GM23338 (cell line): ENCODE data around the gene FLT1. TPM values are rescaled to one million over a fixed set of nuclear protein-coding genes. Genes with fewer than 3 reads are reported as not detected.

Experiments used
- ATAC-seq: fragments of 200-7000 bp; cut with Tn5 transposase; 3 replicates; pipeline ENCODE4 v1.9.1; 2020
- DNase-seq: peaks from one replicate; pipeline ENCODE4 v3.0.0-alpha.2; 2015; ENCODE audit warnings: low spot score
- H2AFZ ChIP-seq: fragments of 200-600 bp; sonication (generic); 2 replicates; pipeline ENCODE4 v1.8.0; 2016; ENCODE audit warnings: antibody characterized with exemption, mild to moderate bottlenecking, moderate library complexity
- H3F3A ChIP-seq: fragments of 200-600 bp; sonication (generic); replicated peaks from 2 replicates; pipeline ENCODE4 v1.8.0; 2017; ENCODE audit warnings: antibody characterized with exemption, mixed run types, low read depth
- H3K27ac ChIP-seq: fragments of 200-600 bp; sonication (generic); 2 replicates; pipeline ENCODE4 v1.6.1; 2016; ENCODE audit warnings: low read depth
- H3K27me3 ChIP-seq: fragments of 200-600 bp; sonication (generic); 2 replicates; pipeline ENCODE4 v1.8.0; 2016; ENCODE audit warnings: mild to moderate bottlenecking, mixed run types, moderate library complexity; ENCODE audit not compliant: insufficient read depth
- H3K36me3 ChIP-seq: fragments of 200-600 bp; sonication (generic); 2 replicates; pipeline ENCODE4 v1.8.0; 2016; ENCODE audit warnings: mild to moderate bottlenecking; ENCODE audit not compliant: insufficient read depth
- H3K4me1 ChIP-seq: fragments of 200-600 bp; sonication (generic); 2 replicates; pipeline ENCODE4 v1.8.0; 2016; ENCODE audit warnings: mild to moderate bottlenecking, moderate library complexity; ENCODE audit not compliant: insufficient read depth
- H3K4me2 ChIP-seq: fragments of 200-600 bp; sonication (generic); 2 replicates; pipeline ENCODE4 v1.7.1; 2017; ENCODE audit warnings: mixed run types
- H3K4me3 ChIP-seq: fragments of 200-600 bp; sonication (generic); 2 replicates; pipeline ENCODE4 v1.6.1; 2016; ENCODE audit warnings: mixed run types
- H3K79me2 ChIP-seq: fragments of 200-600 bp; sonication (generic); replicated peaks from 2 replicates; pipeline ENCODE4 v1.8.0; 2017; ENCODE audit warnings: mild to moderate bottlenecking; ENCODE audit not compliant: insufficient read depth
- H3K9me2 ChIP-seq: fragments of 200-600 bp; sonication (generic); 2 replicates; pipeline ENCODE4 v1.8.0; 2017; ENCODE audit not compliant: insufficient read depth
- H4K20me1 ChIP-seq: fragments of 200-600 bp; sonication (generic); replicated peaks from 2 replicates; pipeline ENCODE4 v1.8.0; 2017; ENCODE audit warnings: mild to moderate bottlenecking; ENCODE audit not compliant: insufficient read depth
- H3K27ac Mint-ChIP-seq: 2 replicates; pipeline ENCODE4 v1.8.0; 2020; ENCODE audit warnings: inconsistent platforms, mild to moderate bottlenecking, moderate library complexity, mixed read lengths
- H3K27me3 Mint-ChIP-seq: 3 replicates; pipeline ENCODE4 v1.8.0; 2022; ENCODE audit warnings: low read depth, mild to moderate bottlenecking, moderate library complexity, mixed read lengths, inconsistent platforms; ENCODE audit not compliant: insufficient read depth, poor library complexity
- H3K36me3 Mint-ChIP-seq: 3 replicates; pipeline ENCODE4 v1.8.0; 2021; ENCODE audit warnings: low read depth, mild to moderate bottlenecking, inconsistent platforms, moderate library complexity, mixed read lengths
- H3K4me1 Mint-ChIP-seq: 3 replicates; pipeline ENCODE4 v1.8.0; 2020; ENCODE audit warnings: mild to moderate bottlenecking, inconsistent platforms, mixed read lengths
- H3K4me3 Mint-ChIP-seq: 3 replicates; pipeline ENCODE4 v1.8.0; 2021; ENCODE audit warnings: moderate library complexity, mild to moderate bottlenecking, inconsistent platforms, mixed read lengths
- H3K9me3 Mint-ChIP-seq: 3 replicates; pipeline ENCODE4 v1.8.0; 2020; ENCODE audit warnings: moderate library complexity, mild to moderate bottlenecking, inconsistent platforms, mixed read lengths
- CREB1 ChIP-seq: fragments of 250-450 bp; sonication (Bioruptor Pico); IDR thresholded peaks from 2 replicates; pipeline ENCODE4 v1.5.0; 2020; ENCODE audit warnings: low read depth, mild to moderate bottlenecking, moderate library complexity
- ETS1 ChIP-seq: IDR thresholded peaks from 2 replicates; pipeline ENCODE4 v1.6.1; 2016; ENCODE audit warnings: antibody characterized with exemption
- EZH2 ChIP-seq: fragments of 200-600 bp; sonication (generic); IDR thresholded peaks from one replicate; pipeline ENCODE4 v1.8.0; 2017; ENCODE audit warnings: antibody characterized with exemption, mild to moderate bottlenecking, low read depth; ENCODE audit not compliant: unreplicated experiment
- EZH2phosphoT487 ChIP-seq: fragments of 200-600 bp; sonication (generic); IDR thresholded peaks from one replicate; pipeline ENCODE4 v1.8.1; 2018; ENCODE audit warnings: antibody characterized with exemption; ENCODE audit not compliant: unreplicated experiment
- JUNB ChIP-seq: IDR thresholded peaks from one replicate; pipeline ENCODE4 v1.6.1; 2016; ENCODE audit warnings: antibody characterized with exemption; ENCODE audit not compliant: unreplicated experiment
- NANOG ChIP-seq: IDR thresholded peaks from 2 replicates; pipeline ENCODE4 v1.6.1; 2016; ENCODE audit warnings: antibody characterized with exemption, borderline replicate concordance
- POLR2AphosphoS5 ChIP-seq: IDR thresholded peaks from 2 replicates; pipeline ENCODE4 v1.6.1; 2016; ENCODE audit warnings: antibody characterized with exemption, low read depth
- REST ChIP-seq: IDR thresholded peaks from one replicate; pipeline ENCODE4 v1.6.1; 2018; ENCODE audit warnings: antibody characterized with exemption; ENCODE audit not compliant: unreplicated experiment
- STAT1 ChIP-seq: IDR thresholded peaks from one replicate; pipeline ENCODE4 v1.6.1; 2016; ENCODE audit warnings: antibody characterized with exemption; ENCODE audit not compliant: unreplicated experiment
- ZNF462 ChIP-seq: fragments of 250-450 bp; sonication (Bioruptor Pico); IDR thresholded peaks from 2 replicates; pipeline ENCODE4 v1.5.0; 2020; ENCODE audit warnings: mild to moderate bottlenecking, moderate library complexity
- polyA plus RNA-seq: library from polyadenylated mRNA; unstranded; fragments of >200 nt; fragmentation: Nextera tagmentation; extraction: Ambion mirVana; gene quantifications from 2 replicates; pipeline ENCODE4 v1.2.1, GENCODE V29; 2016
- total RNA-seq: library from RNA; depleted of rRNA; stranded (reverse); fragments of >200 nt; shearing (Covaris generic); gene quantifications from 2 replicates; pipeline ENCODE4 v1.2.3, GENCODE V29; 2014

Gene FLT1
- total and polyA plus RNA-seq, 2 experiments from 2014 or later = 26.8 to 116 TPM

- Histone ChIP-seq H3K4me3 (no peak overlapping the region), H3K9me2 (peaks cover 3% of the 10 kb centered on the region; the same call in 1 of the 2 replicates), H3F3A (0 out of 2 replicates have a peak, but pooled peaks cover 4% of the 10 kb centered on the region), H2AFZ (no peak overlapping the region), H3K36me3 (no peaks in the 10 kb centered on the region), H3K4me2 (no peak overlapping the region), H3K4me1 (peaks cover 15% of the 10 kb centered on the region), H3K79me2 (peaks cover 15% of the 10 kb centered on the region), H3K27ac (no peak overlapping the region), H4K20me1 (no peaks in the 10 kb centered on the region), H3K27me3 (peaks cover 27% of the 10 kb centered on the region)
- DNase-seq (no peak), ATAC-seq (no peak)
- Mint-ChIP-seq H3K9me3 (no peaks in the 10 kb centered on the region), H3K36me3 (no peaks in the 10 kb centered on the region), H3K27me3 (peaks cover 20% of the 10 kb centered on the region), H3K4me1 (peaks cover 40% of the 10 kb centered on the region), H3K4me3 (no peak overlapping the region), H3K27ac (no peak overlapping the region)
- TF ChIP-seq REST (no peak), ETS1 (no peak), STAT1 (no peak), NANOG (no peak), CREB1 (no peak)
Measured at GRCh38 chr13:28499609-28500008, 4.7 kb upstream of the FLT1 start.

- Mint-ChIP-seq H3K27me3 (peaks cover 17% of the 10 kb centered on the region), H3K4me1 (peaks cover 40% of the 10 kb centered on the region)
- H4K20me1 ChIP-seq = no peaks in the 10 kb centered on the region; the same call in 1 of the 2 replicates
- no peak for TF ChIP-seq NANOG
- TF ChIP-seq EZH2phosphoT487 = no peak
- TF ChIP-seq POLR2AphosphoS5 = no peak
- TF ChIP-seq STAT1 = no peak
- TF ChIP-seq JUNB = no peak
- no peak for TF ChIP-seq CREB1
- no peak for TF ChIP-seq EZH2
- no peak for TF ChIP-seq ZNF462 (CRISPR knock-in tag)
Measured at GRCh38 chr13:28498481-28499115, 3.7 kb upstream of the FLT1 start.

More at GRCh38 chr13:28498481-28499115, 3.7 kb upstream of the FLT1 start:
- Mint-ChIP-seq H3K4me3 (no peak overlapping the region), H3K9me3 (no peaks in the 10 kb centered on the region; the same call in 2 of the 3 replicates), H3K36me3 (peaks cover under 1% of the 10 kb centered on the region; the same call in 1 of the 3 replicates), H3K27ac (no peak overlapping the region)
- H3K4me1 ChIP-seq = peaks cover 15% of the 10 kb centered on the region
- ATAC-seq (no peak), DNase-seq (no peak)
- H3K36me3 ChIP-seq = no peaks in the 10 kb centered on the region
- no peak overlapping the region for H3K27ac ChIP-seq
- peaks cover 25% of the 10 kb centered on the region for H3K79me2 ChIP-seq
- H3K27me3 ChIP-seq = peaks cover 30% of the 10 kb centered on the region
- no peaks in the 10 kb centered on the region for H3K9me2 ChIP-seq
- H2AFZ ChIP-seq = no peak overlapping the region; the same call in 1 of the 2 replicates
- H3K4me3 ChIP-seq = no peak overlapping the region
- 0 out of 2 replicates have a peak, but pooled peaks cover 4% of the 10 kb centered on the region for H3F3A ChIP-seq
- no peak overlapping the region for H3K4me2 ChIP-seq
